Ovary (tissue), 9 donors: ENCODE results near the gene C4orf33. TPM values are rescaled to one million over a fixed set of nuclear protein-coding genes. Genes with fewer than 3 reads are reported as not detected.

Experiments used
- DNase-seq, 5 donors: peaks; one replicate each; pipeline ENCODE4 v3.0.0-alpha.2; 2019 to 2020
- H3K27ac ChIP-seq, 2 donors: fragments of 200-600 bp; one replicate each; pipeline versions ENCODE4 v1.5.1 to v1.8.0; 2019 to 2022
- H3K27me3 ChIP-seq: fragments of 200-600 bp; one replicate; pipeline ENCODE4 v1.8.0; 2022
- H3K36me3 ChIP-seq: fragments of 200-600 bp; sonication (generic); one replicate; pipeline ENCODE4 v1.5.1; 2019
- H3K4me1 ChIP-seq: one replicate; pipeline ENCODE4 v1.8.1; 2013; ENCODE audit warnings: mild to moderate bottlenecking, moderate library complexity; ENCODE audit not compliant: insufficient read depth
- H3K4me3 ChIP-seq: fragments of 200-600 bp; sonication (generic); one replicate; pipeline ENCODE4 v1.5.1; 2017
- H3K9me3 ChIP-seq, 2 donors: fragments of 200-600 bp in 1 of 2; sonication (generic) in 1 of 2; one replicate each; pipeline versions ENCODE4 v1.5.1 to v1.8.1; 2013 to 2019; ENCODE audit warnings: mild to moderate bottlenecking in 1 of 2, moderate library complexity in 1 of 2
- EP300 ChIP-seq: sonication (generic); formaldehyde crosslinking; IDR thresholded peaks from one replicate; pipeline ENCODE4 v1.6.1; 2017; ENCODE audit warnings: antibody characterized with exemption
- POLR2A ChIP-seq: fragments of 450-650 bp; IDR thresholded peaks from one replicate; pipeline ENCODE4 v1.6.1; 2017; ENCODE audit warnings: antibody characterized with exemption, mild to moderate bottlenecking, moderate library complexity
- WGBS, 3 donors: extraction: QIAGEN DNeasy Blood & Tissue Kit in 1 of 3; methylation state at CpG; one replicate each; pipeline versions ENCODE4 v1.1.5 to v1.1.7; 2013 to 2017; 5-methylcytosine and 5-hydroxymethylcytosine counted together
- intact Hi-C, 4 donors: fragments of 100-400 bp; cut with DNase I; formaldehyde crosslinking; loops; one replicate each; pipeline versions ENCODE4 v1.11.0 to v1.15.1; 2022 to 2023
- polyA plus RNA-seq, 2 donors: library from polyadenylated mRNA; stranded (reverse); fragments of 200-250 nt in 1 of 2; fragments of 350-450 nt in 1 of 2; fragmentation: Illumina TruSeq in 1 of 2; extraction: RNeasy Lipid Tissue Mini Kit (QIAGEN cat#74804) in 1 of 2; gene quantifications; one replicate each; pipeline ENCODE4 v1.2.3, GENCODE V29; 2013 to 2014
- total RNA-seq, 7 donors: library from RNA; depleted of rRNA in 2 of 7; stranded (reverse); fragments of >200 nt in 2 of 7; fragmentation: NEBNext Ultra II Directional in 3 of 7; extraction: Animal tissue kit (Norgen Biotek cat#: 25700) in 3 of 7; gene quantifications; one replicate each; pipeline versions ENCODE4 v1.1.0 to v1.2.4, GENCODE V29; 2016 to 2023
- TF ChIP-seq, protein P1 (sequence below), 3 donors: fragments of 450-650 bp in 2 of 3; fragments of 200-600 bp in 1 of 3; IDR thresholded peaks; one replicate each; pipeline versions ENCODE4 v1.5.1 to v1.8.0; 2016 to 2022; ENCODE audit warnings: antibody characterized with exemption in 3 of 3, mild to moderate bottlenecking in 1 of 3
- donor health status: DM: no; HTN: no; CAD: no; lungs with moderate emphysema.
- donor health status: DM: no; HTN: no; CAD: no.
- donor health status: Bipolar disorder and iron deficiency.
- donor health status: DM: yes; HTN: yes; CAD: no.
- donor health status: DM: no; HTN: no; CAD: no.
- donor health status: DM: yes; HTN: yes; CAD: no.

Gene C4orf33
- total and polyA plus RNA-seq, 9 donors: 3.7 to 22.7 (median 9.7) TPM

DNA sequence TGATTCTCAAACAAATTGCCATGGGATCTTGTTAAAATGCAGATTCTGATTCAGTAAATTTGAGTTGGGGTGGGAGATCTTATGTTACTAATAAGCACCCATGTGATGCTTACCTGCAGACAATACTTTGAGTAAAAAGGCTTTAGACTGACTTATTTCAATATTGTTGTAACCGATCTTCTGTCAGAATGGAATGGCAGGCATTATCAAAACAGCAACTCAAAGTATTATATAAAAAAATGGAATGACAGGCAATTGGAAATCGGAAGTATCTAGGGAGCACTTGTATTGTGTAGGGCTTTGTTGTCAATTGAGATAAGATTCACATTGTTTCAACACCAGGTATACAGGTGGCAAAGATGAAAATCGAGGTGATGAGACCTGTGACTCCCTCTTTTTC is 67.5 kb downstream of the C4orf33 start:
- no peak overlapping the region for H3K27ac ChIP-seq
- intact Hi-C loops: no loop called here
- 69 to 76% (median 76%) methylated on average over 3 of the region's 3 CpGs for WGBS, 3 donors

DNA sequence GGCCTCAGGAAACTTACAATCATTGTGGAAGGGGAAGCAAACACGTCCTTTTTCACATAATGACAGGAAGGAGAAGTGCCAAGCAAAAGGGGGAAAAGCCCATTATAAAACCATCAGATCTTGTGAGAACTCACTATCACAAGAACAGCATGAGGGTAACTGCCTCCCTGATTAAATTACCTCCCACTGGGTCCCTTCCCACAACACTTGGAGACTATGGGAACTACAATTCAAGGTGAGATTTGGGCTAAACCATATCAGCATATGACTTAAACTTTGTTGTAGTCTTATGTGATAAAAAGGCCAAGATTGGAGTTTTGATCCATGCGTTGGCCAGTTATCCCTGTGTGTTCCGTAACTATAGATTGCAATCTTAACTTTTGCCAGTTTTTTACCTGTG is 68.3 kb downstream of the C4orf33 start:
- H3K27ac ChIP-seq: no peak overlapping the region
- WGBS, 3 donors: 66 to 74% (median 70%) methylated on average over 3 of the region's 3 CpGs
- no peaks in the 10 kb centered on the region for H3K4me1 ChIP-seq
- H3K27me3 ChIP-seq: no peaks in the 10 kb centered on the region
- no peak for DNase-seq
- no peaks in the 10 kb centered on the region for H3K36me3 ChIP-seq
- no peak overlapping the region for H3K4me3 ChIP-seq
- H3K9me3 ChIP-seq: no peaks in the 10 kb centered on the region
- TF ChIP-seq, protein P1, sequence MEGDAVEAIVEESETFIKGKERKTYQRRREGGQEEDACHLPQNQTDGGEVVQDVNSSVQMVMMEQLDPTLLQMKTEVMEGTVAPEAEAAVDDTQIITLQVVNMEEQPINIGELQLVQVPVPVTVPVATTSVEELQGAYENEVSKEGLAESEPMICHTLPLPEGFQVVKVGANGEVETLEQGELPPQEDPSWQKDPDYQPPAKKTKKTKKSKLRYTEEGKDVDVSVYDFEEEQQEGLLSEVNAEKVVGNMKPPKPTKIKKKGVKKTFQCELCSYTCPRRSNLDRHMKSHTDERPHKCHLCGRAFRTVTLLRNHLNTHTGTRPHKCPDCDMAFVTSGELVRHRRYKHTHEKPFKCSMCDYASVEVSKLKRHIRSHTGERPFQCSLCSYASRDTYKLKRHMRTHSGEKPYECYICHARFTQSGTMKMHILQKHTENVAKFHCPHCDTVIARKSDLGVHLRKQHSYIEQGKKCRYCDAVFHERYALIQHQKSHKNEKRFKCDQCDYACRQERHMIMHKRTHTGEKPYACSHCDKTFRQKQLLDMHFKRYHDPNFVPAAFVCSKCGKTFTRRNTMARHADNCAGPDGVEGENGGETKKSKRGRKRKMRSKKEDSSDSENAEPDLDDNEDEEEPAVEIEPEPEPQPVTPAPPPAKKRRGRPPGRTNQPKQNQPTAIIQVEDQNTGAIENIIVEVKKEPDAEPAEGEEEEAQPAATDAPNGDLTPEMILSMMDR (IDR thresholded peaks at IDR 0.05): no peak
- no peak for TF ChIP-seq POLR2A
- no peak for TF ChIP-seq EP300
- intact Hi-C loops: no loop called here

More for the DNA sequence above, 67.5 kb downstream of the C4orf33 start:
- no peak overlapping the region for H3K4me3 ChIP-seq
- no peaks in the 10 kb centered on the region for H3K4me1 ChIP-seq
- TF ChIP-seq EP300: no peak
- TF ChIP-seq, protein P1 (IDR thresholded peaks at IDR 0.05): no peak
- no peak for TF ChIP-seq POLR2A
- DNase-seq: no peak
- no peaks in the 10 kb centered on the region for H3K36me3 ChIP-seq
- no peaks in the 10 kb centered on the region for H3K9me3 ChIP-seq
- H3K27me3 ChIP-seq: no peaks in the 10 kb centered on the region

Other genes with a start within 250 kb of the C4orf33 start
- gene SCLT1, start 2.6 kb upstream of the C4orf33 start, total RNA-seq: 10 to 100 TPM; 13.7 to 24.0 (median 16.3) TPM
- 1 to 10 TPM; 4.5 to 4.6 TPM for gene SCLT1, start 2.6 kb upstream of the C4orf33 start, polyA plus RNA-seq